ENCODE results near the gene MAJIN. TPM values are rescaled to one million over a fixed set of nuclear protein-coding genes. Genes with fewer than 3 reads are reported as not detected.

The MAJIN gene
- total RNA-seq, 2 experiments from 2014 or later = not detected

DNA sequence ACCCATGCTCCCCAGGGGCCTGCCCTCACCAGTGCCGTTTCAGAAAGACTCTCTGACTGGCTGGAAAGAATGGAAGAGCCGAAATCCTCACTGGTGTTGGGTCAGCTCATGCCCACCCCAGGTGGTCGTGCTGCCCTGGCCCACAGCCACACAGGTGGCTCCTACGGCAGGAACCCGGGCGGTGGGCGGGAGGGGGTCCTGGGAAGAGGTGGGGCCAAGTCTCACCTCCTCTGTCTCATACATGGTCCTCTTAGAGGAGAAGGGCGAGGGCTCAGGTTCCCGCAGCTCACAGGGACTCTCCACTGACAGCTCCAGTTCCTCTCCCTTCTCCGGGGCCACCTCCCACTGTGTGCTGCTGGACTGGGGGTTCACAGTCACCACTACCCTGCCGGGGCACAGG is 63.1 kb downstream of the MAJIN start:
- no TSS peak for BruUV-seq (replicated peaks)
- Histone ChIP-seq H4K20me1 (ENCODE audit: insufficient read depth, low read length) (no peaks in the 10 kb centered on the region), H3K9me3 (ENCODE audit: low read length) (no peaks in the 10 kb centered on the region), H3K4me2 (ENCODE audit: low read length) (no peak overlapping the region), H3K27ac (ENCODE audit: low read depth, low read length, poor library complexity, severe bottlenecking) (no peak overlapping the region), H3K79me2 (ENCODE audit: insufficient read depth, low read depth, low read length) (no peaks in the 10 kb centered on the region), H3K4me1 (ENCODE audit: insufficient read depth, low read length, poor library complexity, severe bottlenecking) (no peaks in the 10 kb centered on the region), H3K4me3 (ENCODE audit: low read depth, low read length, poor library complexity, severe bottlenecking) (no peak overlapping the region), H3K36me3 (ENCODE audit: insufficient read depth, low read length) (peaks cover 70% of the 10 kb centered on the region), H2AFZ (ENCODE audit: low read length) (no peak overlapping the region), H3K9me2 (ENCODE audit: insufficient read depth, low read length) (no peaks in the 10 kb centered on the region)
- CTCF ChIA-PET (ENCODE audit: unreplicated experiment) = no interaction called here
- DNase-seq (ENCODE audit: low spot score) = no peak
- intact Hi-C loops (cut with micrococcal nuclease; ENCODE audit: unreplicated experiment) = no loop called here
- POLR2A ChIA-PET = no interaction called here
- TF ChIP-seq EZH2phosphoT487 (IDR thresholded peaks at IDR 0.05; ENCODE audit: borderline replicate concordance, low read depth, low read length) = no peak
- no peak for TF ChIP-seq CTCF (conservative IDR thresholded peaks at IDR 0.05; ENCODE audit: low read length)

DNA sequence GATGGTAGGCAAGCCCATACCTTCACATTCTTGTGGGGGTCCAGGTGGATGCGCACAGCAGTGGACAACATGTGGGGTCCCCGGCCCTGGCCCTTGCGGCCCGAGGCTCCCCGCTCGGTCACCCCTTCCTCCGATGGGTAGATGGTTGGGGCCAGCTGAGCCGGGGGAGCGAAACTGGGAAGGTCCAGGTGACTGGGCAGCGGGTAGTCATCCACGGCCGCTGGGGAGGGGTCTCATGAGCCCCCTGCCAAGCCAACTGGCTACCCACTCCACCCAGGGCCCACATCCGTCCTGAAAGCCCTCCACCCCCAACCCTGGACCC is 65.6 kb downstream of the MAJIN start:
- Histone ChIP-seq H3K9me2 (ENCODE audit: insufficient read depth, low read length) (no peaks in the 10 kb centered on the region), H3K4me2 (ENCODE audit: low read length) (no peak overlapping the region), H3K4me1 (ENCODE audit: insufficient read depth, low read length, poor library complexity, severe bottlenecking) (no peaks in the 10 kb centered on the region), H3K4me3 (ENCODE audit: low read depth, low read length, poor library complexity, severe bottlenecking) (no peak overlapping the region), H3K27ac (ENCODE audit: low read depth, low read length, poor library complexity, severe bottlenecking) (no peak overlapping the region), H3K79me2 (ENCODE audit: insufficient read depth, low read depth, low read length) (no peaks in the 10 kb centered on the region), H2AFZ (ENCODE audit: low read length) (no peak overlapping the region), H4K20me1 (ENCODE audit: insufficient read depth, low read length) (no peaks in the 10 kb centered on the region), H3K36me3 (ENCODE audit: insufficient read depth, low read length) (peaks cover 66% of the 10 kb centered on the region), H3K9me3 (ENCODE audit: low read length) (no peaks in the 10 kb centered on the region)
- intact Hi-C loops (cut with micrococcal nuclease; ENCODE audit: unreplicated experiment) = no loop called here
- TF ChIP-seq CTCF (conservative IDR thresholded peaks at IDR 0.05; ENCODE audit: low read length) = no peak
- no peak for TF ChIP-seq EZH2phosphoT487 (IDR thresholded peaks at IDR 0.05; ENCODE audit: borderline replicate concordance, low read depth, low read length)
- BruUV-seq (replicated peaks) = no TSS peak
- CTCF ChIA-PET (ENCODE audit: unreplicated experiment) = no interaction called here
- POLR2A ChIA-PET = no interaction called here
- DNase-seq (ENCODE audit: low spot score) = no peak

- intact Hi-C loops (cut with micrococcal nuclease; ENCODE audit: unreplicated experiment) = no loop called here
- H3K4me2 ChIP-seq (ENCODE audit: low read length) = no peak overlapping the region
- H3K36me3 ChIP-seq (ENCODE audit: insufficient read depth, low read length) = peaks cover 61% of the 10 kb centered on the region
- H3K9me3 ChIP-seq (ENCODE audit: low read length) = no peaks in the 10 kb centered on the region
- BruUV-seq (replicated peaks) = no TSS peak
- no peaks in the 10 kb centered on the region for H3K4me1 ChIP-seq (ENCODE audit: insufficient read depth, low read length, poor library complexity, severe bottlenecking)
- ChIA-PET CTCF (ENCODE audit: unreplicated experiment) (no interaction called here), POLR2A (no interaction called here)
- no peaks in the 10 kb centered on the region for H3K9me2 ChIP-seq (ENCODE audit: insufficient read depth, low read length)
- no peaks in the 10 kb centered on the region for H4K20me1 ChIP-seq (ENCODE audit: insufficient read depth, low read length)
- TF ChIP-seq EZH2phosphoT487 (IDR thresholded peaks at IDR 0.05; ENCODE audit: borderline replicate concordance, low read depth, low read length) (no peak), CTCF (conservative IDR thresholded peaks at IDR 0.05; ENCODE audit: low read length) (no peak)
- no peak overlapping the region for H2AFZ ChIP-seq (ENCODE audit: low read length)
- H3K27ac ChIP-seq (ENCODE audit: low read depth, low read length, poor library complexity, severe bottlenecking) = no peak overlapping the region
- H3K79me2 ChIP-seq (ENCODE audit: insufficient read depth, low read depth, low read length) = no peaks in the 10 kb centered on the region
- no peak overlapping the region for H3K4me3 ChIP-seq (ENCODE audit: low read depth, low read length, poor library complexity, severe bottlenecking)
- DNase-seq (ENCODE audit: low spot score) = no peak
These were observed 66.2 kb downstream of the MAJIN start for GRCh38 chr11:64905516-64906313.
